Spinal cord (tissue), 10 donors: Measurements from ENCODE around the gene LONP2. TPM values are rescaled to one million over a fixed set of nuclear protein-coding genes. Genes with fewer than 3 reads are reported as not detected.

ENCODE experiments used
- DNase-seq, 6 donors: peaks; one replicate each; pipeline versions ENCODE4 v3.0.0 to v3.0.0-alpha.2; 2013 to 2015; ENCODE audit warnings: low spot score in 6 of 6, low read depth in 4 of 6
- H3K27ac ChIP-seq: one replicate; pipeline ENCODE4 v1.5.1; 2013; ENCODE audit warnings: low read depth, low read length, control low read depth
- H3K27me3 ChIP-seq: one replicate; pipeline ENCODE4 v1.6.1; 2013; ENCODE audit warnings: low read length; ENCODE audit not compliant: control insufficient read depth, insufficient read depth
- H3K36me3 ChIP-seq: one replicate; pipeline ENCODE4 v1.6.1; 2013; ENCODE audit warnings: low read length; ENCODE audit not compliant: control insufficient read depth, insufficient read depth
- H3K4me1 ChIP-seq: one replicate; pipeline ENCODE4 v1.6.1; 2013; ENCODE audit warnings: low read length; ENCODE audit not compliant: control insufficient read depth, insufficient read depth
- H3K4me3 ChIP-seq: one replicate; pipeline ENCODE4 v1.5.1; 2013; ENCODE audit warnings: low read depth, low read length, control low read depth
- H3K9me3 ChIP-seq: one replicate; pipeline ENCODE4 v1.6.1; 2013; ENCODE audit warnings: low read length; ENCODE audit not compliant: control insufficient read depth, insufficient read depth
- WGBS: methylation state at CpG from one replicate; pipeline ENCODE4 v1.1.5; 2013; ENCODE audit warnings: missing lambda C conversion rate; ENCODE audit not compliant: insufficient coverage; 5-methylcytosine and 5-hydroxymethylcytosine counted together
- polyA plus RNA-seq, 2 donors: library from polyadenylated mRNA; unstranded; fragments of 120-200 nt; gene quantifications; one replicate each; pipeline ENCODE4 v1.2.1, GENCODE V29; 2013; ENCODE audit not compliant: insufficient read length in 2 of 2
- total RNA-seq, 2 donors: library from RNA; depleted of rRNA in 1 of 2; stranded (reverse); fragments of 120-200 nt in 1 of 2; fragments of >200 nt in 1 of 2; gene quantifications; one replicate each; pipeline versions ENCODE4 v1.2.3 to v1.2.4, GENCODE V29; 2013 to 2014
- donor health status: healthy.

Gene LONP2
- total and polyA plus RNA-seq, 4 donors, result 58.1 to 83.4 (median 64.1) TPM

- peak overlapping the region; percentile 95 for H3K27ac ChIP-seq
- H3K4me1 ChIP-seq, result peaks cover 12% of the 10 kb centered on the region
- peak overlapping the region; percentile 69 for H3K4me3 ChIP-seq
- no peaks in the 10 kb centered on the region for H3K9me3 ChIP-seq
- no peak for DNase-seq
- WGBS, result 25% methylated on average over 1 of the region's 6 CpGs
- H3K36me3 ChIP-seq, result no peaks in the 10 kb centered on the region
- H3K27me3 ChIP-seq, result no peaks in the 10 kb centered on the region
These were observed 139.1 kb downstream of the LONP2 start for GRCh38 chr16:48383009-48383876.

GRCh38 chr16:48383877-48384519, 139.9 kb downstream of the LONP2 start:
- peaks cover 12% of the 10 kb centered on the region for H3K4me1 ChIP-seq
- no peaks in the 10 kb centered on the region for H3K27me3 ChIP-seq
- WGBS, result 2% methylated on average over 11 of the region's 15 CpGs
- no peaks in the 10 kb centered on the region for H3K36me3 ChIP-seq
- H3K9me3 ChIP-seq, result no peaks in the 10 kb centered on the region
- H3K4me3 ChIP-seq, result peak overlapping the region; percentile 69
- H3K27ac ChIP-seq, result peak overlapping the region; percentile 95
- peak in 4 of 6 donors; percentile 15 to 45 (median 32) for DNase-seq

GRCh38 chr16:48384520-48385252, 140.6 kb downstream of the LONP2 start:
- WGBS, result under 1% methylated on average over 97 of the region's 103 CpGs
- DNase-seq, result peak in 3 of 6 donors; percentile 31 to 78 (median 77)
- H3K36me3 ChIP-seq, result no peaks in the 10 kb centered on the region
- H3K27ac ChIP-seq, result peak overlapping the region; percentile 95
- peaks cover 12% of the 10 kb centered on the region for H3K4me1 ChIP-seq
- no peaks in the 10 kb centered on the region for H3K9me3 ChIP-seq
- peak overlapping the region; percentile 69 for H3K4me3 ChIP-seq
- H3K27me3 ChIP-seq, result no peaks in the 10 kb centered on the region

GRCh38 chr16:48385253-48386150, 141.4 kb downstream of the LONP2 start, which contains the start of gene SIAH1:
Gene SIAH1, minus strand, starts transcription at chr16:48385413. Its CDS starts 22,985 bp downstream, at chr16:48362428.
- Histone ChIP-seq H3K27ac (peak within 1 kb of the TSS; percentile 95), H3K36me3 (no peaks in the 10 kb centered on the region), H3K4me3 (peak within 1 kb of the TSS; percentile 69), H3K9me3 (no peaks in the 10 kb centered on the region), H3K4me1 (peaks cover 8% of the 10 kb centered on the region), H3K27me3 (no peaks in the 10 kb centered on the region)
- WGBS, result under 1% methylated on average over 98 of the region's 105 CpGs
- peak; percentile 54 to 96 (median 83) for DNase-seq

- Histone ChIP-seq H3K36me3 (no peaks in the 10 kb centered on the region), H3K27me3 (no peaks in the 10 kb centered on the region), H3K9me3 (no peaks in the 10 kb centered on the region), H3K27ac (peak overlapping the region; percentile 35), H3K4me3 (no peak overlapping the region), H3K4me1 (peaks cover 7% of the 10 kb centered on the region)
- 85% methylated on average over 15 of the region's 17 CpGs for WGBS
- DNase-seq, result peak in 1 of 6 donors; percentile 49
These were observed 142.6 kb downstream of the LONP2 start for GRCh38 chr16:48386559-48387312.

- H3K36me3 ChIP-seq, result no peaks in the 10 kb centered on the region
- peaks cover 7% of the 10 kb centered on the region for H3K4me1 ChIP-seq
- H3K27me3 ChIP-seq, result no peaks in the 10 kb centered on the region
- WGBS, result no CpG with 5 or more reads among the region's 5 CpGs
- no peak overlapping the region for H3K27ac ChIP-seq
- no peaks in the 10 kb centered on the region for H3K9me3 ChIP-seq
- H3K4me3 ChIP-seq, result no peak overlapping the region
- no peak for DNase-seq
These were observed 148.3 kb downstream of the LONP2 start for GRCh38 chr16:48392407-48392806.

GRCh38 chr16:48393485-48394354, 149.6 kb downstream of the LONP2 start:
- peak in 4 of 6 donors; percentile 17 to 88 (median 44) for DNase-seq
- peaks cover 7% of the 10 kb centered on the region for H3K4me1 ChIP-seq
- H3K4me3 ChIP-seq, result no peak overlapping the region
- H3K36me3 ChIP-seq, result no peaks in the 10 kb centered on the region
- H3K27ac ChIP-seq, result no peak overlapping the region
- WGBS, result 49% methylated on average over 11 of the region's 11 CpGs
- H3K27me3 ChIP-seq, result no peaks in the 10 kb centered on the region
- H3K9me3 ChIP-seq, result no peaks in the 10 kb centered on the region

- Histone ChIP-seq H3K27ac (no peak overlapping the region), H3K4me1 (peaks cover 7% of the 10 kb centered on the region), H3K4me3 (no peak overlapping the region), H3K36me3 (no peaks in the 10 kb centered on the region), H3K27me3 (no peaks in the 10 kb centered on the region), H3K9me3 (no peaks in the 10 kb centered on the region)
- no peak for DNase-seq
- 100% methylated on average over 2 of the region's 6 CpGs for WGBS
These were observed 150.2 kb downstream of the LONP2 start for GRCh38 chr16:48394355-48394703.
